Measurements from ENCODE around the gene SLX9. TPM values are rescaled to one million over a fixed set of nuclear protein-coding genes. Genes with fewer than 3 reads are reported as not detected.

Gene SLX9
- total RNA-seq, 4 donors from 2014 or later = 7.5 to 16.4 (median 10.5) TPM

DNA sequence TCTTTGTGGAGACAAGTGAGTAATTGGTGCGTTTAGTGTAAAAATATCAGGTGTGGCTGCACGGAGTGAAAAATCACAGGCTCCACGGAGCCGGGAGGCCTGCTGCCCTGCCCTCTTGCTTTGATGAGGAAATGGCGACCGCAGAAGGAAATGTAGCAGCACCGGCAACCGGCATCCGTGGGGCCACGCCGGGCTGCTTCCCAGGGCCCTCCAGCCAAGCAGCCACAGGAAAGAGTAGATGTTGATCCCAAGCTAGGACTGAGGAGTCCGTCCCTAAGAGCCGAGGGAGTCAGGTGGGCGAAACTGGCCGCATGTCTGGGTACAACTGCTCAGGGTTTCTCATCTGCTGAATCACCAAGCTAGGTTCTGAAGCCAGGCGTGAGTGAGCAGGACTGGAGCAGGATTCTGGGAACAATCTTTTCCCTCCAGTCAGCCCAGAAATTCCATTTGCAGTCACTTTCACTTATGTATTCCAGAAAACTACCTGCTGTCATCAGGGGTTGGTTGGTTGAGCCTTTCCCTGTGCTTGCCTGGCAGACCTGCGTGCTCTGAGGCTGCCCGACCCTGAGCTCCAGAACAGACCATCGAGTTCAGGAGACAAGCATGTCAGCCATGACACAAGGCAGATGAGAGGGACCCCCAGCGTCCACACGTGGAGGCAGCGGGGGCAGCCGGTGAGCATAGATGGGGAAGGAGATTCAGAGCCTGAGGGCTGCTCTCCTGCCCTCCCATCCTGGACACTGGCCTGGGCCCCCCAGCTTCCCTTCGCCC lies 13.3 kb upstream of the SLX9 start:
- no peak for TF ChIP-seq CTCF (IDR thresholded peaks at IDR 0.05; ENCODE audit: low read depth)

- no peak for TF ChIP-seq CTCF (IDR thresholded peaks at IDR 0.05; ENCODE audit: low read depth)
Observed at GRCh38 chr21:44927259-44927586, 12.6 kb upstream of the SLX9 start.

- no peak for TF ChIP-seq CTCF (IDR thresholded peaks at IDR 0.05; ENCODE audit: low read depth)
Observed at GRCh38 chr21:44927587-44928461, 12.0 kb upstream of the SLX9 start.

- no peak for TF ChIP-seq CTCF (IDR thresholded peaks at IDR 0.05; ENCODE audit: low read depth)
Observed at GRCh38 chr21:44929242-44929798, 10.5 kb upstream of the SLX9 start.

DNA sequence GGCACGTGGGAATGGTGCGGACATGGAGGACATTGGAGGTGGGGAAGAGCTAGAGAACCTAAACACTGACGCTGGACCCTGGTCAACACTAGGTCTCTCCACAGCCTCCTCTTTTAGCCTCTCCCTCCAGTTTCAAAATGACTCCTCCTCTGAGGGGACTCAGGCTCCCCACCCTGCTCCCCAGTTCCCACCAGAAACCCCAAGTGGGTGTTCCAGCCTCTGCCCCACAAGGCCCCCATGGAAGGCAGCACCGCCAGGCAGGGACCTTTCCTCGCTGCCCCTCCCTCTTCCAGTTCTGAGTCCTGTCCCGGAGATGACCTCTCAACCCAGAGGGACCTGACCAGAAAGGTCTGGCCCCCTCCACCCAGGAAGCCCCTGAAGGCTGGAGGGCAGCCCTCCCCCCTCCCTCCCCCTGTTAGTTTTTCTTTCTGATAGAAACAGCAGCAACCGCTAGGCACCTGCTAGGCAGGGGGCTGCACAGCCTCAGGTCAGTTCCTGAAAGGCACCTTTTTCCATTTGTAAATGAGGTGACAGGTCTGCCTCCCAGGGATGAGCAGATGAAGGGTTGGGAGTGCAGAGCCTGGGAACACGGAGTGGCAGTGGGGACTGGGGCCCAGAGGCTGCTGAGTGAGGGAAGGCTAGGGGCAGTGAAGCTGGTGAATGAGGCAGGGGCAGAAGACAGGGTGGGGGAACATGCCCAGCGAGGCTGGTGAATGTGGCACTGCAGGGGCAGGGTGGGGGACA lies 9.9 kb upstream of the SLX9 start:
- no peak for TF ChIP-seq CTCF (IDR thresholded peaks at IDR 0.05; ENCODE audit: low read depth)

GRCh38 chr21:44930543-44930981 lies 9.3 kb upstream of the SLX9 start:
- TF ChIP-seq CTCF (IDR thresholded peaks at IDR 0.05; ENCODE audit: low read depth) = no peak
